A549 (cell line): ENCODE data around the gene SAMD8. TPM values are rescaled to one million over a fixed set of nuclear protein-coding genes. Genes with fewer than 3 reads are reported as not detected.

ENCODE experiments used
- ATAC-seq, 2 experiments: fragments of 200-7000 bp in 1 of 2; fragments of >200 bp in 1 of 2; cut with Nextera tagmentation in 1 of 2; cut with Tn5 transposase in 1 of 2; 3 replicates each; pipeline versions ENCODE4 v1.8.0 to v1.9.1; 2018 to 2020; ENCODE audit warnings: mild to moderate bottlenecking in 1 of 2, moderate library complexity in 1 of 2
- CTCF ChIA-PET: fragments of 300-600 bp; sonication (Branson Sonifier 250); formaldehyde crosslinking; extraction: SDS; loops from one replicate; lab custom pipeline; 2021; ENCODE audit warnings: antibody characterized with exemption, inconsistent platforms; lab: Yijun Ruan, JAX
- POLR2A ChIA-PET: fragments of 350-600 bp; formaldehyde crosslinking; extraction: SDS; loops from one replicate; lab custom pipeline; 2021; ENCODE audit warnings: antibody characterized with exemption, inconsistent platforms; lab: Yijun Ruan, JAX
- DNase-seq, 2 experiments: peaks; one replicate each; pipeline versions ENCODE4 v3.0.0 to v3.0.0-alpha.2; 2011 to 2016; ENCODE audit warnings: low read depth in 1 of 2, low spot score in 1 of 2
- FAIRE-seq: peaks from 2 replicates; lab custom pipeline; 2011; peaks lifted over from hg19 to GRCh38; lab: Jason Lieb, UNC
- H3K27ac ChIP-seq, 2 experiments: fragments of >200 bp; sonication (Bioruptor Twin); formaldehyde crosslinking; 3 replicates each; pipeline ENCODE4 v1.5.1; 2016 to 2017
- H3K4me1 ChIP-seq: fragments of >200 bp; sonication (Bioruptor Twin); formaldehyde crosslinking; 3 replicates; pipeline ENCODE4 v1.6.1; 2016
- H3K4me2 ChIP-seq: fragments of >200 bp; sonication (Bioruptor Twin); formaldehyde crosslinking; 3 replicates; pipeline ENCODE4 v1.6.1; 2016
- H3K4me3 ChIP-seq: fragments of >200 bp; sonication (Bioruptor Twin); formaldehyde crosslinking; 3 replicates; pipeline ENCODE4 v1.5.1; 2016
- H3K9me3 ChIP-seq: fragments of >200 bp; sonication (Bioruptor Twin); formaldehyde crosslinking; 3 replicates; pipeline ENCODE4 v1.6.1; 2016
- BHLHE40 ChIP-seq: IDR thresholded peaks from 2 replicates; pipeline ENCODE4 v1.6.1; 2012; ENCODE audit warnings: low read depth, low read length, inconsistent platforms
- CBX2 ChIP-seq: fragments of 200-600 bp; sonication (generic); IDR thresholded peaks from 2 replicates; pipeline ENCODE4 v1.6.1; 2016; ENCODE audit warnings: low read depth, mild to moderate bottlenecking, borderline replicate concordance
- EHMT2 ChIP-seq: fragments of 200-600 bp; sonication (generic); IDR thresholded peaks from 2 replicates; pipeline ENCODE4 v1.6.1; 2016; ENCODE audit warnings: antibody characterized with exemption, low read depth, mild to moderate bottlenecking, moderate library complexity
- EP300 ChIP-seq, 2 experiments: fragments of >200 bp; sonication (Bioruptor Twin); formaldehyde crosslinking; IDR thresholded peaks; 2 replicates in 1 of 2; 3 replicates in 1 of 2; pipeline ENCODE4 v1.6.1; 2016 to 2017
- ESRRA ChIP-seq: fragments of 150-350 bp; IDR thresholded peaks from 2 replicates; pipeline ENCODE4 v1.6.1; 2014; ENCODE audit warnings: mild to moderate bottlenecking, low read length, borderline replicate concordance
- GATA3 ChIP-seq: IDR thresholded peaks from 2 replicates; pipeline ENCODE4 v1.6.1; 2012; ENCODE audit warnings: borderline replicate concordance
- HEYL ChIP-seq: fragments of 250-450 bp; sonication (Bioruptor Pico); IDR thresholded peaks from 2 replicates; pipeline ENCODE4 v1.8.0; 2021; ENCODE audit warnings: mild to moderate bottlenecking, moderate library complexity
- HOXA7 ChIP-seq: fragments of 250-450 bp; sonication (Bioruptor Pico); IDR thresholded peaks from 2 replicates; pipeline ENCODE4 v1.5.0; 2020; ENCODE audit warnings: mild to moderate bottlenecking, moderate library complexity
- HOXB5 ChIP-seq: fragments of 250-450 bp; sonication (Bioruptor Pico); IDR thresholded peaks from 2 replicates; pipeline ENCODE4 v1.5.0; 2020; ENCODE audit warnings: mild to moderate bottlenecking, moderate library complexity
- JUN ChIP-seq, 2 experiments: fragments of >200 bp; sonication (Bioruptor Twin); formaldehyde crosslinking; IDR thresholded peaks; 2 replicates in 1 of 2; 3 replicates in 1 of 2; pipeline ENCODE4 v1.6.1; 2016 to 2017
- KDM5A ChIP-seq: fragments of 200-600 bp; sonication (generic); IDR thresholded peaks from 2 replicates; pipeline ENCODE4 v1.6.1; 2016; ENCODE audit warnings: antibody characterized with exemption, mild to moderate bottlenecking
- MAX ChIP-seq: IDR thresholded peaks from 2 replicates; pipeline ENCODE4 v1.6.1; 2012
- MAZ ChIP-seq: fragments of 150-350 bp; IDR thresholded peaks from 2 replicates; pipeline ENCODE4 v1.6.1; 2014; ENCODE audit warnings: antibody characterized with exemption, low read depth, low read length, borderline replicate concordance
- NPAS2 ChIP-seq: fragments of 250-450 bp; sonication (Bioruptor Pico); IDR thresholded peaks from 2 replicates; pipeline ENCODE4 v1.8.0; 2022; ENCODE audit warnings: mild to moderate bottlenecking, moderate library complexity, borderline replicate concordance
- NR3C1 ChIP-seq: fragments of >200 bp; sonication (Bioruptor Twin); formaldehyde crosslinking; IDR thresholded peaks from 3 replicates; pipeline ENCODE4 v1.6.1; 2017
- POLR2AphosphoS2 ChIP-seq: conservative IDR thresholded peaks from 2 replicates; pipeline ENCODE4 v1.6.1; 2012; ENCODE audit warnings: low read length, improper control_type of control experiment, inconsistent platforms
- REST ChIP-seq: fragments of 200-600 bp; sonication (generic); IDR thresholded peaks from 2 replicates; pipeline ENCODE4 v1.6.1; 2016; ENCODE audit warnings: antibody characterized with exemption, mild to moderate bottlenecking, moderate library complexity
- RNF2 ChIP-seq: fragments of 200-600 bp; sonication (generic); IDR thresholded peaks from 2 replicates; pipeline ENCODE4 v1.6.1; 2016; ENCODE audit warnings: low read depth, mild to moderate bottlenecking, antibody characterized with exemption, moderate library complexity, borderline replicate concordance
- SMC3 ChIP-seq: fragments of >200 bp; sonication (Bioruptor Twin); formaldehyde crosslinking; IDR thresholded peaks from 3 replicates; pipeline ENCODE4 v1.6.1; 2018; ENCODE audit warnings: inconsistent platforms
- SREBF2 ChIP-seq: fragments of 450-650 bp; IDR thresholded peaks from 2 replicates; pipeline ENCODE4 v1.6.1; 2014; ENCODE audit warnings: mild to moderate bottlenecking, moderate library complexity
- ZSCAN20 ChIP-seq: fragments of 250-450 bp; sonication (Bioruptor Pico); IDR thresholded peaks from 2 replicates; pipeline ENCODE4 v1.8.0; 2022; ENCODE audit warnings: mild to moderate bottlenecking, moderate library complexity
- whole genome bisulfite sequencing: methylation state at CpG from one replicate; pipeline ENCODE4 v1.1.6; 2017; ENCODE audit errors: missing lambda C conversion rate; 5-methylcytosine and 5-hydroxymethylcytosine counted together
- polyA plus RNA-seq, 4 experiments: library from polyadenylated mRNA; depleted of rRNA in 3 of 4; stranded (reverse); fragments of >200 nt; fragmentation: RNase III in 1 of 4; extraction: RNeasy Plus Mini Kit Qiagen cat#74134 plus additional on column Dnase treatment in 1 of 4; gene quantifications; 2 replicates in 3 of 4; 3 replicates in 1 of 4; pipeline ENCODE4 v1.2.3, GENCODE V29; 2011 to 2017
- TF ChIP-seq, protein P1 (sequence below): IDR thresholded peaks from 2 replicates; pipeline ENCODE4 v1.6.1; 2012; ENCODE audit warnings: low read depth, borderline replicate concordance
- TF ChIP-seq, protein P2 (sequence below): fragments of 450-650 bp; IDR thresholded peaks from 2 replicates; pipeline ENCODE4 v1.6.1; 2014; ENCODE audit warnings: antibody characterized with exemption
- TF ChIP-seq, protein P3 (sequence below): fragments of >200 bp; sonication (Bioruptor Twin); formaldehyde crosslinking; IDR thresholded peaks from 3 replicates; pipeline ENCODE4 v1.6.1; 2016
- TF ChIP-seq, protein P4 (sequence below): fragments of 250-450 bp; sonication (Bioruptor Pico); IDR thresholded peaks from 2 replicates; pipeline ENCODE4 v1.5.0; 2021; ENCODE audit warnings: mild to moderate bottlenecking, moderate library complexity, borderline replicate concordance
- TF ChIP-seq, protein P5 (sequence below): fragments of >200 bp; sonication (Bioruptor Twin); formaldehyde crosslinking; IDR thresholded peaks from 2 replicates; pipeline ENCODE4 v1.6.1; 2016

SAMD8 gene
- polyA plus RNA-seq, 2 of the 4 experiments (the other 2 are of a cell fraction) = 10.9 to 27.9 TPM

GRCh38 chr10:75076348-75076747, 35.1 kb upstream of the SAMD8 start:
- TF ChIP-seq HOXB5 (CRISPR knock-in tag) = no peak
- TF ChIP-seq EP300 (IDR thresholded peaks at IDR 0.05) = no peak
- no peak for TF ChIP-seq JUN (IDR thresholded peaks at IDR 0.05)
- no peak for TF ChIP-seq POLR2AphosphoS2
- no peak for TF ChIP-seq HEYL
- TF ChIP-seq MAZ = no peak
- no peak for TF ChIP-seq EHMT2
- TF ChIP-seq KDM5A = no peak
- no peak for TF ChIP-seq HOXA7
- no peak for TF ChIP-seq MAX
- TF ChIP-seq NPAS2 (CRISPR knock-in tag) = no peak
- no peak for TF ChIP-seq GATA3
- TF ChIP-seq, protein P1, sequence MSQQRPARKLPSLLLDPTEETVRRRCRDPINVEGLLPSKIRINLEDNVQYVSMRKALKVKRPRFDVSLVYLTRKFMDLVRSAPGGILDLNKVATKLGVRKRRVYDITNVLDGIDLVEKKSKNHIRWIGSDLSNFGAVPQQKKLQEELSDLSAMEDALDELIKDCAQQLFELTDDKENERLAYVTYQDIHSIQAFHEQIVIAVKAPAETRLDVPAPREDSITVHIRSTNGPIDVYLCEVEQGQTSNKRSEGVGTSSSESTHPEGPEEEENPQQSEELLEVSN = no peak
- no peak for TF ChIP-seq ZSCAN20 (CRISPR knock-in tag)
- no peak for TF ChIP-seq BHLHE40
- TF ChIP-seq SREBF2 = no peak
- no peak for TF ChIP-seq CBX2
- TF ChIP-seq, protein P2, sequence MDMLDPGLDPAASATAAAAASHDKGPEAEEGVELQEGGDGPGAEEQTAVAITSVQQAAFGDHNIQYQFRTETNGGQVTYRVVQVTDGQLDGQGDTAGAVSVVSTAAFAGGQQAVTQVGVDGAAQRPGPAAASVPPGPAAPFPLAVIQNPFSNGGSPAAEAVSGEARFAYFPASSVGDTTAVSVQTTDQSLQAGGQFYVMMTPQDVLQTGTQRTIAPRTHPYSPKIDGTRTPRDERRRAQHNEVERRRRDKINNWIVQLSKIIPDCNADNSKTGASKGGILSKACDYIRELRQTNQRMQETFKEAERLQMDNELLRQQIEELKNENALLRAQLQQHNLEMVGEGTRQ = no peak
- TF ChIP-seq NR3C1 = no peak
- Histone ChIP-seq H3K4me1 (no peaks in the 10 kb centered on the region), H3K4me3 (no peak overlapping the region), H3K27ac (no peak overlapping the region), H3K4me2 (no peak overlapping the region), H3K9me3 (no peaks in the 10 kb centered on the region)
- CTCF ChIA-PET = interaction anchor here (0.8 to 1.3 kb wide), 3 partner anchors 10 to 27 kb away, joined by 3 read pairs; no protein-coding TSS in a partner anchor
- ATAC-seq (no peak), FAIRE-seq (no peak), DNase-seq (no peak)
- POLR2A ChIA-PET = no interaction called here
- WGBS = 69% methylated on average over 6 of the region's 6 CpGs

- TF ChIP-seq EP300 (IDR thresholded peaks at IDR 0.05) (no peak), HOXA7 (no peak)
- TF ChIP-seq, protein P3, sequence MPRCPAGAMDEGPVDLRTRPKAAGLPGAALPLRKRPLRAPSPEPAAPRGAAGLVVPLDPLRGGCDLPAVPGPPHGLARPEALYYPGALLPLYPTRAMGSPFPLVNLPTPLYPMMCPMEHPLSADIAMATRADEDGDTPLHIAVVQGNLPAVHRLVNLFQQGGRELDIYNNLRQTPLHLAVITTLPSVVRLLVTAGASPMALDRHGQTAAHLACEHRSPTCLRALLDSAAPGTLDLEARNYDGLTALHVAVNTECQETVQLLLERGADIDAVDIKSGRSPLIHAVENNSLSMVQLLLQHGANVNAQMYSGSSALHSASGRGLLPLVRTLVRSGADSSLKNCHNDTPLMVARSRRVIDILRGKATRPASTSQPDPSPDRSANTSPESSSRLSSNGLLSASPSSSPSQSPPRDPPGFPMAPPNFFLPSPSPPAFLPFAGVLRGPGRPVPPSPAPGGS = no peak
- ATAC-seq (no peak), DNase-seq (no peak), FAIRE-seq (no peak)
- ChIA-PET CTCF (interaction anchor here (0.6 to 1.0 kb wide), 4 partner anchors 9 to 836 kb away, joined by 3 to 5 read pairs (median 4); partner anchors contain the start of gene COMTD1), POLR2A (no interaction called here)
- WGBS = 77% methylated on average over 8 of the region's 9 CpGs
- Histone ChIP-seq H3K27ac (no peak overlapping the region), H3K9me3 (no peaks in the 10 kb centered on the region), H3K4me2 (no peak overlapping the region), H3K4me3 (no peak overlapping the region), H3K4me1 (no peaks in the 10 kb centered on the region)
Measured at GRCh38 chr10:75079436-75080083, 31.9 kb upstream of the SAMD8 start.

GRCh38 chr10:75080554-75080953, 30.9 kb upstream of the SAMD8 start:
- WGBS = 74% methylated on average over 4 of the region's 4 CpGs
- Histone ChIP-seq H3K9me3 (no peaks in the 10 kb centered on the region), H3K4me2 (no peak overlapping the region), H3K4me3 (no peak overlapping the region), H3K4me1 (no peaks in the 10 kb centered on the region), H3K27ac (no peak overlapping the region)
- POLR2A ChIA-PET = no interaction called here
- CTCF ChIA-PET = no interaction called here
- no peak for FAIRE-seq
- no peak for DNase-seq
- ATAC-seq = no peak
- TF ChIP-seq REST (no peak), RNF2 (no peak), JUN (IDR thresholded peaks at IDR 0.05) (no peak), SMC3 (no peak), ESRRA (no peak)
- TF ChIP-seq, protein P4, sequence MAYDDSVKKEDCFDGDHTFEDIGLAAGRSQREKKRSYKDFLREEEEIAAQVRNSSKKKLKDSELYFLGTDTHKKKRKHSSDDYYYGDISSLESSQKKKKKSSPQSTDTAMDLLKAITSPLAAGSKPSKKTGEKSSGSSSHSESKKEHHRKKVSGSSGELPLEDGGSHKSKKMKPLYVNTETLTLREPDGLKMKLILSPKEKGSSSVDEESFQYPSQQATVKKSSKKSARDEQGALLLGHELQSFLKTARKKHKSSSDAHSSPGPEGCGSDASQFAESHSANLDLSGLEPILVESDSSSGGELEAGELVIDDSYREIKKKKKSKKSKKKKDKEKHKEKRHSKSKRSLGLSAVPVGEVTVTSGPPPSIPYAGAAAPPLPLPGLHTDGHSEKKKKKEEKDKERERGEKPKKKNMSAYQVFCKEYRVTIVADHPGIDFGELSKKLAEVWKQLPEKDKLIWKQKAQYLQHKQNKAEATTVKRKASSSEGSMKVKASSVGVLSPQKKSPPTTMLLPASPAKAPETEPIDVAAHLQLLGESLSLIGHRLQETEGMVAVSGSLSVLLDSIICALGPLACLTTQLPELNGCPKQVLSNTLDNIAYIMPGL = no peak
- TF ChIP-seq, protein P5, sequence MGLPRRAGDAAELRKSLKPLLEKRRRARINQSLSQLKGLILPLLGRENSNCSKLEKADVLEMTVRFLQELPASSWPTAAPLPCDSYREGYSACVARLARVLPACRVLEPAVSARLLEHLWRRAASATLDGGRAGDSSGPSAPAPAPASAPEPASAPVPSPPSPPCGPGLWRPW = no peak
